GM19452 (cell line): Measurements from ENCODE around the gene PER2.
A peak's percentile ranks its signal among the peaks of the same experiment; 100 is the strongest.

ENCODE experiments used
- ATAC-seq: cut with Tn5 transposase; IDR thresholded peaks from one replicate; pipeline ENCODE4 v1.9.1; 2021; ENCODE audit not compliant: unreplicated experiment

The PER2 gene

DNA sequence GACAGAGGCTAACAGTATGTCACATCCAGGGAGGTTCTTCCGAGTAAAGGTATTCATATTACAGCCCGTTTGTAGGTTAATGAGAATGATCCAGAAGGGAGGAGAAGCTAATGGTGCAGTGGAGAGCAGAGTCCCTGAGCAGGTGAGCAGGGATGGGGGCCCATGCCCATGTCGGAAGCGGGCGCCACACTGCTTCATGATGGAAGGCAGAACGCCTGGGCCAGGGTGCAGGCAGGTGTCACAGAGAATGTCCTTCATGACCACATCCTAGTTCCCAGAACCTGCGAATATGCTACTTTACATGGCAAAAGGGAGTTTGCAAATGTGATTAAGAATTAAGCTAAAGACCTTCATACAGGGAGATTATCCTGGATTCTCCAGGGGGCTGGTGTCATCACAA, 52.6 kb downstream of the PER2 start:
- ATAC-seq, result no peak

DNA sequence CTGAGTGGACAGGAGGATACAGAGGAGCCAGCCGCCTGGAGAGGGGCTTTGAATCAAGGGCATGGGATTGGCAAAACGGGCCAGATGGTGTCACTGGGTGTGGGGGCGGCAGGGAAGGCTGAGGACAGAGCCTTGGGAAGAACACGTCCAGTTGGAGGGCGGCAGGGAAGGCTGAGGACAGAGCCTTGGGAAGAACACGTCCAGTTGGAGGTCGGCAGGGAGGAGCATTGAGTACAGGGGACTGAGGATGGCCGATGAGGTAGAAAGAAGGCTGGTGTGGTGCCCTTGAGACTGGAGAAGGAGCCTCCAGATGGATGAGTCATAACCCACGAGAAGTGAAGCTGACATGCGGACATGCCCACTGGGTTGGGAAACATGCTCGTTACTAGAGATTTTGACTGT, 53.1 kb downstream of the PER2 start:
- ATAC-seq, result no peak

GRCh38 chr2:238233625-238234024, 54.8 kb downstream of the PER2 start:
- ATAC-seq, result no peak

- no peak for ATAC-seq
Measured at GRCh38 chr2:238231809-238232208, 56.6 kb downstream of the PER2 start.

GRCh38 chr2:238231251-238231793, 57.1 kb downstream of the PER2 start:
- peak; percentile 66 for ATAC-seq

DNA sequence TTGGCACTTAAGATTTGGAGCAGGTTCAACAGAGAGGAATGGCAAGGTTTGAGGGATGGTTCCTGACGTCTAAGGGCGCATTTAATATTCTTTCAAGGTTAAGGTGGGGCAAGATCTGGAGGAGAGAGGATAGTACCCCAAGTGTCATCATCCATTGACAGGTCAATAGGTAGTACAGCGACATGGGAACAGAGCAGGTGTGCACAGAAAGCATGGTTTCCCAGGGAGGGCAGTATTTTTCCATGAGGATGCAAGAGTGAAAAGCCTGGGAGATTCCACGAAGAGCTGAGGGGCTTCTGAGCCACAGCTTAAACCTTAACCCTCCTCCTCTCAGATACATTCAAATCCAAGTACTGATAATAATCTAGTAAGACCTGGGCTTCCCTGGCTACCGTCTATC, 57.7 kb downstream of the PER2 start:
- no peak for ATAC-seq

DNA sequence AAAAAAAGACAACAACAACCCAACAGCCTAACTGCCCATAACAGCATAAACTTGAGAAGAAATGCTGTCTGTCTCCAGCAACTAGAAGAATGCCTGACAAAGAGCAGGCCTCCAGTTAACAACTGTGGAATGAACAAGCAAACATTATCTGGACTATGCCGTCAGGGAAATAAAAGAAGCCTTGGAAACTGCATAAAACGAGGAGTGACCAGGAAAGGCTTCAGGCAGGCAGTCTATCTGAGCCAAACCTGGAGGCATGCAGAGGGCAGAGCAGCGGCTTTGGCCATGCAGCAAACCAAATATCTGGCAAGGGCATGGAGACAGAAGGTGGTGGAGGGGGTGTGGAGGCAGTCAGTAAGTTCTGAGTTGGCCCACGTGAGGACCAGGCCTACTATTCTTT, 59.7 kb downstream of the PER2 start:
- ATAC-seq, result no peak

GRCh38 chr2:238227587-238228032, 60.8 kb downstream of the PER2 start:
- ATAC-seq, result no peak

GRCh38 chr2:238226698-238227586, 61.5 kb downstream of the PER2 start:
- ATAC-seq, result no peak

- ATAC-seq, result no peak
Measured at GRCh38 chr2:238225911-238226697, 62.3 kb downstream of the PER2 start.

- no peak for ATAC-seq
Measured at GRCh38 chr2:238225121-238225520, 63.3 kb downstream of the PER2 start.

DNA sequence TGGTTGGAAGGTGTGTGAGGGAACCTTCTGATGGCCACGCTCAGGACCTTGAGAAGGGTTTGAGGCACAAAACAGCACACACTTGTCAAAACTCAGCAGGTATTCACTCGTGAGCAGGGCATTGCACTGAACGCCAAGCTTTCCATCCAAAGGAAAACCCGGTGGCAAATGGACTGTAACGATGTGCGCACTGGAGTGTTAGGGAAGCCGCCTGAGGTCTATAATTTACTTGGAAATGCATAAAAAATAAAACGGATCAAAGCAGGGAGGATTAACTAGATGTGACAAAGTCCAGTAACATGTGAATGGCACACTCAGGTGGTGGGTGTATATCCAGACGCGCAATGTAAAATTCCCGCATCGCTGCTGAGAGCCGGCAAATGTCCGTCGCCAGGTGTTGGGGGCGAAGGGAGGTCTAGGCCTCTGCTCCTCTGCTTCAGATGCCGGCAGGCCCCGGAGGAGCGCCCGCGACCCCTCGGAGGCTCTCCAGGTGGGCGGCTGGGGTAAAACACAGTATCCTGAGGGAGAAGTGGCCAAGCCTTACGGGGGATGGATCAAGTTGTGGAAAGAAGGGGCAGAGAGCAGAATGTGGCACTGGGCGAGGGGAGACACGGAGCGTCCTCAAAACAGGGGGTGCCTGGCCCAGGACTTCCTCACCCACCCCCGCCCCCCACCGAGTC, 63.9 kb downstream of the PER2 start:
- ATAC-seq, result no peak

DNA sequence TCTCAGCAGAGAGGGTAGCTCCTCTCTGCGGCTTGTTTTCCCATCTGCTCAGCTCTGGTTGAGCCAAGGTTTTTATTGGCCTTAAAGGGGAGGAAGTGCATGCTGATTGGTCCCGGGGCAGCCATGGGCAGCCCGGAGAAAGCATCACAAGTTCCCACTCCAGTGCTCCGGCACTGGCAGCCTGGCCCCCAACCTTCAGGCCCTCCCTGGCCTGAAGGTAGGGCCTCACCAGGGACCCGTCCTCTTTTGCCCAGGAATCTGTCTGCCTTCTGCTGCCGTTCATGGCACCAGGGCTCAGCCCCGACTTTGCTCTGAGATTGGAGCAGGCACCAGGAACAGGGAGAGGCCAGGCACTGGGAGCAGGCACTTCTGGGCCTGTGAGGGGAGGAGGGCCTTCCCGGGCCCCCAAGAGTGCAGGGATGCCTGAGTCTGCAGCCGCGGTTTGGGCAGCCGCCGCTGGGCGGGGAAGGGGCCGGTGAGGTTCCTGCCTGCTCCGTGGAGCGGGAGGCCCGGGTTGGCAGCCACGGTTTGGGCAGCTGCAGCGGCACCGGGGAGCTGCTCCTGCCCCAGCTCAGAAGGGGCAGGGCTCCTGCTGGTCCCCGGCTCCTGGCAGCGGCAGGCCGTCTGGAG, 67.4 kb downstream of the PER2 start:
- ATAC-seq, result no peak

DNA sequence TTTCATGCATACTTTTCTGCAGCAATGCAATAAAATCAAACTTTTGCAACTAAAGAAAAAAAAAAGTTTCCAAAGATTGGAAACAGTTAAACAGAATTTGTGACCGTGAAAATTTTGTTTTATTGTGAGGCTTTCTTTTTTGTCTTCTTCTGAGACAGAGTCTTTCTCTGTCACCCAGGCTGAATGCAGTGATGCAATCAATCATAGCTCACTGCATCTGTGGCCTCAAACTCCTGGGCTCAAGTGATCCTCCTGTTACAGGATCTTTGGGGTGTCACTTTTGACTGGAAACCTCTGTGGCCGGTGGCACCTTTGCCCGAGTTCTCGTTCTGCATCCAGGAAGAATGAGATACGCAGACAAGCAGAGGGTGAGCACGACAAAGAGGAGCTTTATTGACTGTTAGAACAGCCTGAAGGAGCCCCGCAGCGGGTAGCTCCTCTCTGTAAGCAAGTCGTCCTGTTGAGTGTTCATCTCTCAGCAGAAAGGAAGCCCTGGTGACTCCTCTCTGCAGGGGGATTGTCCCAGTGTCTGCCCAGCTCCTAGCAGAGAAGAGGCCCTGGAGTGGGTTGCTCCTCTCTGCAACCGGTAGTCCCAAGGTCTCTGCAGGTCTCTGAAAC, 68.0 kb downstream of the PER2 start:
- no peak for ATAC-seq

DNA sequence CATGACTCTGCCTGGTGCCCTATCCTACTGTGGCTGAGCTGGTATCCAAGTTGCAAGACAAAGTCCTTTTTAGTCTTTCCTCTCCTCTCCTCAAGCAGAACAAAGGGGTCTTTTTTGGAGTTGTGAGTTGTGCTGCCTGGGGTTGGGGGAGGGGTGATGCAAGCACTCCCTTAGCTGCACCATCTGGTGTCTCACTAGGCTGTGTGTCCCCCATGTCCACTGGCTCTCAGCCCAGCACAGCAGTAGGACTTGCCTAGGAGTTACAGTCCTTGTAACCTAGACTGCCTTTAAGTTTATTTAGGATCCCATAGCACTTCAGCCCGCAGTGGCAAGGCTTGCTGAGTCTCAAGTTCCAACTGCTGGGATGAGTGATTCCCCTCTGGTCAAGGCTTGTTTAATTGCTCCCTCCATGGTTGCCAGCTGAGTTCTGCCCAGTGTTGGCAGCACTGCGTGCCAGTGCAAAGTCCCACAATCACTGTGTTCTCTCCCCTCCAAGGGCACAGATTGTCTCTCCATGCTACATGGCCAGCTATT, 71.7 kb downstream of the PER2 start:
- no peak for ATAC-seq

DNA sequence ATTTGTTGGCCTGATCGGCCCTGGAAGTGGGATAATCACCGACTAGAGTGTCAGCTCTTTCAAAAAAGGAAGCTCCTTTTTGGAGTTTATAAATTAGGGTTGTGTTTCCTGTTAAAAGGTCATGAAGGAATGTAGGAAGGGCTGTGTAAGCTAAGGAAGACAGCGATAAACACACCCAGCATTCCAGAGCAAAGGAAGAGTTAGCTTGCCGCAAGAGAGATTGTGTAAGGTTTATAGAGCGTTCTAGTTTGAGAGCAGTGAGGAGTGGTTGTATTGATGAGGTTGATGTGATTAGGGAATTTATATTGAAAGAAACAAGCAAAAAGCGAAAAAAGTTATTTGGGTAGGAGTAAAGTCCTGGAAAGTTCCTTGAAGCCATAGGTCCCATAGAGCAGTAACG, 81.4 kb downstream of the PER2 start:
- ATAC-seq, result no peak

- ATAC-seq, result peak; percentile 15
Measured at GRCh38 chr2:238203973-238204683, 84.3 kb downstream of the PER2 start.

GRCh38 chr2:238203094-238203972, 85.1 kb downstream of the PER2 start, which contains the start of gene ILKAP:
Gene ILKAP (minus strand): TSS chr2:238203695. CDS start chr2:238203553, 142 bp downstream.
- ATAC-seq, result peak; percentile 96
